GM12891 (cell line): Measurements from ENCODE around the gene ATXN7.

Experiments
- POLR2A ChIP-seq: IDR thresholded peaks from 2 replicates; pipeline ENCODE4 v1.6.1; 2011; ENCODE audit warnings: low read depth, low read length, control low read depth
- POLR2AphosphoS5 ChIP-seq: IDR thresholded peaks from 2 replicates; pipeline ENCODE4 v1.6.1; 2011; ENCODE audit warnings: low read depth, low read length, control low read depth
- POU2F2 ChIP-seq: IDR thresholded peaks from 2 replicates; pipeline ENCODE4 v1.6.1; 2011; ENCODE audit warnings: low read depth, mild to moderate bottlenecking, control low read depth, low read length, moderate library complexity
- TAF1 ChIP-seq: IDR thresholded peaks from 2 replicates; pipeline ENCODE4 v1.6.1; 2011; ENCODE audit warnings: low read depth, low read length, control low read depth

DNA sequence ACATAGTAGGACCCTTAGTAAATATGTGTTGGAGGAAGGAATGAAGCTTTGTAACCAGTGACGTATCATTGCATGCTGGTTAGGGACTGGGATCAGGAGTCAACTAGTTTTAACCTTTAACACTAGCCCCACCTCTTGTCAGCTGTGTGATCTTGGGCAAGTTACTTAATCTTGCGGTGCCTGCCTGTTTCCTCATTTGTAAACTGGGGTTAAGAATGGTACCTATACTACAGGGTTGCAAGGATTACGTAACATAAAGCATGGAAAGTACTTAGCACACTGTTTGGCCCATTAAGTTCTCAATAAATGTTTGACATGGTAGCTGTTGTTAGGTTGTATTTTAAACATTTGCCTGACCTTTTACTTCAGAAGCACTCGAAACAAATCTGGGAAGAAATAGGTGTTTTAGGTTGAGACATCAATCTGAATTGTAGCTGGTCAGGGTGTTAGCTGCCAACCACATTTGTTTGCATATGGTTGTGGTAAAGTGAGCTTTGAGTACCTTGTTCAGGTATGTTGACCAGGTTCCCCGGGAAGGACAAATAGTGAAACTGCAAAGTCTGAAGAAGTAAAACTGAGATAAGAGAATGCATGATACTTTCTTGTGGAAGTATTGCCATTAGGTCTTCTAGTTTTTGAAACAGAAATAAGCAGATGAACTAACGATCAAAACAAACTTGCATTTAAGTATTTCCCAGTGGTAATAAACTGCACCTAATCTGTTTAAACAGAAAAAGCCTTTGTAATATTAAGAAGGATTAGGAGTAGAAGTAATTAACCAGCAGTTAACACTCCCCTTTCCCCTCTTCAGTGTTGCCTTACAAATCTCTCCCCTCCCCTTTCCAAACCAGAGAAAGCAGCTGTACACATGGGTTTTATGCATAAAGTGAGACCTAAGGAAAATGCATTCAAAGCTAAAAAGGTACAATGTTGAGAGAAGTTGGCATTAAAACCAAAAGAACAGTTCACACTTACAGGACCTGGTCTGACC, 74.3 kb downstream of the ATXN7 start:
- TF ChIP-seq POLR2AphosphoS5 (no peak), POLR2A (no peak), TAF1 (no peak), POU2F2 (peak; percentile 93)
